HEK293 (cell line): ENCODE results near the gene PPP2R2B.

ENCODE experiments used
- CTCF ChIA-PET: fragments of 350-600 bp; formaldehyde crosslinking; extraction: SDS; loops from one replicate; lab custom pipeline; 2021; ENCODE audit warnings: antibody characterized with exemption; lab: Yijun Ruan, JAX
- POLR2A ChIA-PET: fragments of 300-600 bp; formaldehyde crosslinking; extraction: SDS; loops from one replicate; lab custom pipeline; 2020; ENCODE audit warnings: antibody characterized with exemption, inconsistent platforms; lab: Yijun Ruan, JAX
- H3K27ac ChIP-seq: fragments of 200-500 bp; sonication (Bioruptor generic); 2 replicates; pipeline ENCODE4 v1.5.1; 2014; ENCODE audit warnings: low read depth, low read length, control low read depth, inconsistent platforms; ENCODE audit errors: extremely low read depth
- H3K36me3 ChIP-seq, 2 experiments: fragments of 200-500 bp in 1 of 2; sonication (Bioruptor generic) in 1 of 2; 1 replicate in 1 of 2; 2 replicates in 1 of 2; pipeline ENCODE4 v1.5.1; 2014 to 2017; ENCODE audit warnings: inconsistent platforms in 2 of 2, low read length in 2 of 2; ENCODE audit not compliant: control insufficient read depth in 2 of 2, insufficient read depth in 1 of 2
- H3K4me1 ChIP-seq: fragments of 200-500 bp; sonication (Bioruptor generic); 2 replicates; pipeline ENCODE4 v1.5.1; 2014; ENCODE audit warnings: mild to moderate bottlenecking, low read length, inconsistent platforms; ENCODE audit not compliant: control insufficient read depth, insufficient read depth
- H3K4me3 ChIP-seq: 2 replicates; pipeline ENCODE4 v1.5.1; 2011; ENCODE audit warnings: low read depth, mild to moderate bottlenecking, control low read depth, low read length, moderate library complexity
- H3K9me3 ChIP-seq: fragments of 200-500 bp; sonication (Bioruptor generic); 2 replicates; pipeline ENCODE4 v1.5.1; 2014; ENCODE audit warnings: low read depth, low read length, inconsistent platforms; ENCODE audit not compliant: control insufficient read depth, insufficient read depth
- GLI4 ChIP-seq: fragments of 450-650 bp; formaldehyde crosslinking; IDR thresholded peaks from 2 replicates; pipeline ENCODE4 v1.5.1; 2016; ENCODE audit warnings: missing biosample characterization, missing genetic modification characterization
- MZF1 ChIP-seq: fragments of 450-650 bp; formaldehyde crosslinking; IDR thresholded peaks from 2 replicates; pipeline ENCODE4 v1.5.1; 2017; ENCODE audit warnings: missing biosample characterization, missing genetic modification characterization, borderline replicate concordance
- PATZ1 ChIP-seq: fragments of 450-650 bp; formaldehyde crosslinking; IDR thresholded peaks from 2 replicates; pipeline ENCODE4 v1.5.1; 2016; ENCODE audit warnings: missing biosample characterization, missing genetic modification characterization
- PRDM6 ChIP-seq: fragments of 450-650 bp; formaldehyde crosslinking; IDR thresholded peaks from 2 replicates; pipeline ENCODE4 v1.5.1; 2017; ENCODE audit warnings: missing biosample characterization, missing genetic modification characterization
- REPIN1 ChIP-seq: fragments of 450-650 bp; formaldehyde crosslinking; IDR thresholded peaks from 2 replicates; pipeline ENCODE4 v1.5.1; 2017; ENCODE audit warnings: missing biosample characterization, missing genetic modification characterization, low read depth
- TRIM28 ChIP-seq: IDR thresholded peaks from 2 replicates; pipeline ENCODE4 v1.6.1; 2011; ENCODE audit warnings: low read length, control low read depth, borderline replicate concordance
- ZBTB44 ChIP-seq: fragments of 450-650 bp; IDR thresholded peaks from 2 replicates; pipeline ENCODE4 v1.5.1; 2018; ENCODE audit warnings: missing biosample characterization, mild to moderate bottlenecking, missing genetic modification characterization
- ZFP3 ChIP-seq: fragments of 450-650 bp; formaldehyde crosslinking; IDR thresholded peaks from 2 replicates; pipeline ENCODE4 v1.5.1; 2016; ENCODE audit warnings: low read depth, missing biosample characterization, missing genetic modification characterization
- ZNF10 ChIP-seq: fragments of 450-650 bp; formaldehyde crosslinking; IDR thresholded peaks from 2 replicates; pipeline ENCODE4 v1.5.1; 2017; ENCODE audit warnings: missing biosample characterization, missing genetic modification characterization
- ZNF112 ChIP-seq: fragments of 450-650 bp; formaldehyde crosslinking; IDR thresholded peaks from 2 replicates; pipeline ENCODE4 v1.5.0; 2017; ENCODE audit warnings: missing biosample characterization, missing genetic modification characterization
- ZNF121 ChIP-seq: fragments of 450-650 bp; formaldehyde crosslinking; IDR thresholded peaks from 2 replicates; pipeline ENCODE4 v1.5.1; 2016; ENCODE audit warnings: missing biosample characterization, missing genetic modification characterization
- ZNF133 ChIP-seq: fragments of 450-650 bp; formaldehyde crosslinking; IDR thresholded peaks from 2 replicates; pipeline ENCODE4 v1.5.1; 2016; ENCODE audit warnings: missing biosample characterization, missing genetic modification characterization
- ZNF16 ChIP-seq: fragments of 450-650 bp; formaldehyde crosslinking; IDR thresholded peaks from 2 replicates; pipeline ENCODE4 v1.5.1; 2016; ENCODE audit warnings: low read depth, missing biosample characterization, missing genetic modification characterization
- ZNF169 ChIP-seq: fragments of 450-650 bp; formaldehyde crosslinking; IDR thresholded peaks from 2 replicates; pipeline ENCODE4 v1.5.1; 2016; ENCODE audit warnings: missing biosample characterization, missing genetic modification characterization
- ZNF2 ChIP-seq: fragments of 450-650 bp; formaldehyde crosslinking; IDR thresholded peaks from 2 replicates; pipeline ENCODE4 v1.5.1; 2016; ENCODE audit warnings: missing biosample characterization, missing genetic modification characterization
- ZNF324 ChIP-seq: fragments of 450-650 bp; formaldehyde crosslinking; IDR thresholded peaks from 2 replicates; pipeline ENCODE4 v1.5.1; 2016; ENCODE audit warnings: missing biosample characterization, missing genetic modification characterization
- ZNF350 ChIP-seq: fragments of 450-650 bp; formaldehyde crosslinking; IDR thresholded peaks from 2 replicates; pipeline ENCODE4 v1.5.0; 2017; ENCODE audit warnings: missing biosample characterization, mild to moderate bottlenecking, missing genetic modification characterization
- ZNF354C ChIP-seq: fragments of 450-650 bp; formaldehyde crosslinking; IDR thresholded peaks from 2 replicates; pipeline ENCODE4 v1.5.1; 2016; ENCODE audit warnings: missing biosample characterization, missing genetic modification characterization, low read depth, borderline replicate concordance
- ZNF398 ChIP-seq: fragments of 450-650 bp; formaldehyde crosslinking; IDR thresholded peaks from 2 replicates; pipeline ENCODE4 v1.5.1; 2017; ENCODE audit warnings: missing biosample characterization, missing genetic modification characterization
- ZNF416 ChIP-seq: fragments of 450-650 bp; formaldehyde crosslinking; IDR thresholded peaks from 2 replicates; pipeline ENCODE4 v1.5.1; 2016; ENCODE audit warnings: missing biosample characterization, missing genetic modification characterization
- ZNF529 ChIP-seq: fragments of 450-650 bp; formaldehyde crosslinking; IDR thresholded peaks from 2 replicates; pipeline ENCODE4 v1.5.1; 2017; ENCODE audit warnings: missing genetic modification characterization, missing biosample characterization; ENCODE audit not compliant: insufficient replicate concordance
- ZNF555 ChIP-seq: fragments of 450-650 bp; formaldehyde crosslinking; conservative IDR thresholded peaks from 2 replicates; pipeline ENCODE4 v1.5.1; 2017; ENCODE audit warnings: missing biosample characterization, mild to moderate bottlenecking, missing genetic modification characterization, inconsistent platforms
- ZNF585B ChIP-seq: fragments of 450-650 bp; formaldehyde crosslinking; IDR thresholded peaks from 2 replicates; pipeline ENCODE4 v1.5.1; 2016; ENCODE audit warnings: missing biosample characterization, missing genetic modification characterization
- ZNF76 ChIP-seq: fragments of 450-650 bp; formaldehyde crosslinking; IDR thresholded peaks from 2 replicates; pipeline ENCODE4; 2016; ENCODE audit warnings: low read depth, missing biosample characterization, missing genetic modification characterization, borderline replicate concordance
- ZNF776 ChIP-seq: fragments of 450-650 bp; formaldehyde crosslinking; IDR thresholded peaks from 2 replicates; pipeline ENCODE4 v1.5.0; 2017; ENCODE audit warnings: missing biosample characterization, missing genetic modification characterization, borderline replicate concordance
- ZNF792 ChIP-seq: fragments of 450-650 bp; formaldehyde crosslinking; IDR thresholded peaks from 2 replicates; pipeline ENCODE4 v1.5.1; 2016; ENCODE audit warnings: missing biosample characterization, missing genetic modification characterization
- ZNF830 ChIP-seq: fragments of 450-650 bp; IDR thresholded peaks from 2 replicates; pipeline ENCODE4 v1.5.0; 2018; ENCODE audit warnings: missing biosample characterization, missing genetic modification characterization, low read depth, mild to moderate bottlenecking, moderate library complexity

PPP2R2B gene

DNA sequence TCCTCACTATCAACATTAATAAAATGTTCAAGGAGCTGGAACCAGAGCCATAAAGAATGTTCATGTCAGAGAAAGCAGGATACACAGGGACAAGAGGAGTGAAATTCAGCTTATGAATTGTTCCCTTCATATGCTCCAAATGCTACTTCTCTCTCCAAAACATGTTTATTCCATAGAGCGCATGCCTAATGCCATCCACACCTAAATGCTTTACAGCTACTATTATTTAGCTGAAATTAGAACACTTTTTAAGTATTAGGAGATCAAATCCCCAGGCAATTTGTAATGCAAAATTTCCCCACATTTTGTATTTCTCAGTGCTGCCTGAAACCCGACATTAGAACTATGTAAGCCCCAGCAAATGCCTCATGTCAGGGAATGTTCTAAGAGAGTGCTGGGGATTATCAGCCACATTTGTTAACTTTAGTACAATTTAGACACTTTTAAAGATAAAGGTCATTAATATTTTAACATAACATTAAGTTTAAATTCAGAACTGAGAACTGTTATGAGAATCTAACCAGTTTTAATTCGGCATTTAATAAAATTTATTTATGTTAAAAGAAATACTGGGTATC lies 75.5 kb downstream of the PPP2R2B start:
- POLR2A ChIA-PET, result no interaction called here
- no peak for TF ChIP-seq ZNF2 (tag by site-specific recombination)
- CTCF ChIA-PET, result interaction anchor here (0.5 to 0.9 kb wide), 4 partner anchors 29 to 1607 kb away, joined by 3 read pairs; no protein-coding TSS in a partner anchor
- Histone ChIP-seq H3K4me3 (no peak overlapping the region), H3K9me3 (no peaks in the 10 kb centered on the region), H3K36me3 (no peaks in the 10 kb centered on the region), H3K4me1 (0 out of 2 replicates have a peak, but pooled peaks cover 4% of the 10 kb centered on the region), H3K27ac (no peak overlapping the region)

GRCh38 chr5:146799671-146800070 lies 78.9 kb downstream of the PPP2R2B start:
- Histone ChIP-seq H3K9me3 (no peaks in the 10 kb centered on the region), H3K4me3 (no peak overlapping the region), H3K36me3 (no peaks in the 10 kb centered on the region), H3K4me1 (no peaks in the 10 kb centered on the region), H3K27ac (no peak overlapping the region)
- no peak for TF ChIP-seq ZNF792 (tag by site-specific recombination)
- no peak for TF ChIP-seq ZNF16
- TF ChIP-seq ZBTB44 (tag by site-specific recombination), result no peak
- TF ChIP-seq ZNF121 (tag by site-specific recombination), result no peak
- TF ChIP-seq ZFP3 (tag by site-specific recombination), result no peak
- TF ChIP-seq ZNF133 (tag by site-specific recombination), result no peak
- TF ChIP-seq ZNF354C, result no peak
- no peak for TF ChIP-seq TRIM28
- no peak for TF ChIP-seq ZNF529 (tag by site-specific recombination)
- TF ChIP-seq ZNF76 (tag by site-specific recombination), result no peak
- no peak for TF ChIP-seq ZNF830 (tag by site-specific recombination)
- no peak for TF ChIP-seq ZNF350 (tag by site-specific recombination)
- TF ChIP-seq ZNF169, result no peak
- TF ChIP-seq ZNF10, result no peak
- POLR2A ChIA-PET, result no interaction called here
- CTCF ChIA-PET, result no interaction called here

GRCh38 chr5:146799231-146799630 lies 79.3 kb downstream of the PPP2R2B start:
- ChIA-PET POLR2A (no interaction called here), CTCF (no interaction called here)
- Histone ChIP-seq H3K36me3 (no peaks in the 10 kb centered on the region), H3K9me3 (no peaks in the 10 kb centered on the region), H3K27ac (no peak overlapping the region), H3K4me1 (no peaks in the 10 kb centered on the region), H3K4me3 (no peak overlapping the region)
- TF ChIP-seq ZNF398 (no peak), ZNF555 (tag by site-specific recombination) (no peak), ZNF76 (tag by site-specific recombination) (no peak), ZNF585B (tag by site-specific recombination) (no peak), PATZ1 (tag by site-specific recombination) (no peak), MZF1 (tag by site-specific recombination) (no peak), ZNF416 (tag by site-specific recombination) (no peak), PRDM6 (no peak), GLI4 (tag by site-specific recombination) (no peak), REPIN1 (tag by site-specific recombination) (no peak), ZNF324 (tag by site-specific recombination) (no peak), ZNF776 (tag by site-specific recombination) (no peak), ZNF112 (no peak)
